ENCODE data around the gene SCART1. TPM values are rescaled to one million over a fixed set of nuclear protein-coding genes. Genes with fewer than 3 reads are reported as not detected.
"Not testable (repeated sequence)": the region's sequence is repeated elsewhere in the genome, so short reads cannot be mapped to it uniquely, and the experiment has no call there.

SCART1 gene
- total RNA-seq, 1 donor from 2014 or later, result 0.36 TPM

DNA sequence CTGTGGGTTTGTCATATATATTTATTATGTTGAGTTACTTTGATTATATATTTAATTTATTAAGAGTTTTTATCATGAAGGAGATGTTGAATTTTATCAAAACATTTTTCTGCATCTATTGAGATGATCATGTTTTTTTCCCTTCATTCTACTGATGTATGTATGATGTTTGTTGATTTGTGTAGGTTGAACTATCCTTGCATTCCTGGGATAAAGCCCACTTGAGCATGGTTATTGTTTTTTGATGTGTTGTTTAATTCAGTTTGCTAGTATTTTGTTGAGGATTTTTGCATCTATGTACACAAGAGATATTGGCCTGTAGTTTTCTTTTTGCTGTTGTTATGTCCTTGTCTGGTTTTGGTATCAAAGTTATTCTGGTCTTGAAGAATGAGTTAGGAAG lies 31.1 kb downstream of the SCART1 start:
- peaks cover 14% of the 10 kb centered on the region for H3K27me3 Mint-ChIP-seq (ENCODE audit: unreplicated experiment)
- no peaks in the 10 kb centered on the region for H3K4me1 Mint-ChIP-seq (ENCODE audit: unreplicated experiment)
- DNase-seq (ENCODE audit: low spot score), result no peak
- no peak overlapping the region for H3K4me3 Mint-ChIP-seq (ENCODE audit: unreplicated experiment)
- no peaks in the 10 kb centered on the region for H3K36me3 Mint-ChIP-seq (ENCODE audit: low read depth, unreplicated experiment)
- H3K27ac Mint-ChIP-seq (ENCODE audit: unreplicated experiment), result no peak overlapping the region
- no peak for TF ChIP-seq CTCF (IDR thresholded peaks at IDR 0.05; ENCODE audit: unreplicated experiment)
- peaks cover 7% of the 10 kb centered on the region for H3K9me3 Mint-ChIP-seq (ENCODE audit: unreplicated experiment)

GRCh38 chr10:133487085-133487484 lies 33.3 kb downstream of the SCART1 start:
- H3K4me1 Mint-ChIP-seq (ENCODE audit: unreplicated experiment), result no peaks in the 10 kb centered on the region
- H3K4me3 Mint-ChIP-seq (ENCODE audit: unreplicated experiment), result no peak overlapping the region
- peaks cover 7% of the 10 kb centered on the region for H3K9me3 Mint-ChIP-seq (ENCODE audit: unreplicated experiment)
- no peak overlapping the region for H3K27ac Mint-ChIP-seq (ENCODE audit: unreplicated experiment)
- TF ChIP-seq CTCF (IDR thresholded peaks at IDR 0.05; ENCODE audit: unreplicated experiment), result no peak
- no peak for DNase-seq (ENCODE audit: low spot score)
- peaks cover 4% of the 10 kb centered on the region for H3K27me3 Mint-ChIP-seq (ENCODE audit: unreplicated experiment)
- no peaks in the 10 kb centered on the region for H3K36me3 Mint-ChIP-seq (ENCODE audit: low read depth, unreplicated experiment)

DNA sequence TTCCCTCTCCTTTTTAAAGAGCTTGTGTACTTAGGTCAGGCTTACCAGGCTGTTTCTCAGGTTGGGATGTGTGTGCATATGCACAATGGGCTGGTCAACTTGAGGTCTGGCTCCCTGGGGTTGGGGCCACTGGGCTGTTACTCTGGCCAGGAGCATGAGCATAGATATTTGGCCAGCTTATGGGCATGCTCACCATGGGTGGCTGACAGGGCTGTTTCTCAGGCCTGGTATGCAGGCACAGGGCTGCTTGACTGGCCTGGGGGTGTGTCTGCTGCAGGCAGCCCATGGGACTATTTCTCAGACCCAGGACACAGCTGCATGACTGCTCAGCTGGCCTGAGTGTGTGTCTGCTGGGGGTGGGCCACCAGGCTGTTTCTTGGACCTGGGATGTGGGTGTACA lies 34.6 kb downstream of the SCART1 start:
- peaks cover 8% of the 10 kb centered on the region for H3K9me3 Mint-ChIP-seq (ENCODE audit: unreplicated experiment)
- H3K27ac Mint-ChIP-seq (ENCODE audit: unreplicated experiment), result no peak overlapping the region
- no peak for DNase-seq (ENCODE audit: low spot score)

GRCh38 chr10:133489816-133490588 lies 36.3 kb downstream of the SCART1 start:
- Mint-ChIP-seq H3K36me3 (ENCODE audit: low read depth, unreplicated experiment) (no peaks in the 10 kb centered on the region), H3K9me3 (ENCODE audit: unreplicated experiment) (peaks cover 11% of the 10 kb centered on the region)

More for the DNA sequence above, 34.6 kb downstream of the SCART1 start:
- H3K4me3 Mint-ChIP-seq (ENCODE audit: unreplicated experiment), result no peak overlapping the region
- H3K4me1 Mint-ChIP-seq (ENCODE audit: unreplicated experiment), result no peaks in the 10 kb centered on the region
- H3K36me3 Mint-ChIP-seq (ENCODE audit: low read depth, unreplicated experiment), result no peaks in the 10 kb centered on the region
- peaks cover 3% of the 10 kb centered on the region for H3K27me3 Mint-ChIP-seq (ENCODE audit: unreplicated experiment)
- no peak for TF ChIP-seq CTCF (IDR thresholded peaks at IDR 0.05; ENCODE audit: unreplicated experiment)

DNA sequence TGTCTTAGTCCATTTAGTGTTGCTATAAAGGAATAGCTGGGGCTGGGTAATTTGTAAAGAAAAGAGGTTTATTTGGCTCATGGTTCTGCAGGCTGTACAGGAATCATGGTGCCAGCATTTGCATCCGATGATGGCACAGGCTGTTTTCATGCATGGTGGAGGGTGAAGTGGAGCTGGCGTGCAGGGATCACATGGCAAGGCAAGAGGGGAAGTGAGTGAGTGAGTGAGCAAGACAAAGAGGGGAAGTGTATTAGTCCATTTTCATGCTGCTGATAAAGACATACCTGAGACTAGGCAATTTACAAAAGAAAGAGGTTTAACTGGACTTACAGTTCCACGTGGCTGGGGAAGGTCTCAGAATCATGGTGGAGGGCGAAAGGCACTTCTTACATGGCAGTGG lies 39.8 kb downstream of the SCART1 start:
- H3K36me3 Mint-ChIP-seq (ENCODE audit: low read depth, unreplicated experiment); H3K27ac Mint-ChIP-seq (ENCODE audit: unreplicated experiment); H3K4me1 Mint-ChIP-seq (ENCODE audit: unreplicated experiment); H3K27me3 Mint-ChIP-seq (ENCODE audit: unreplicated experiment); H3K4me3 Mint-ChIP-seq (ENCODE audit: unreplicated experiment); DNase-seq (ENCODE audit: low spot score): not testable (repeated sequence)
- H3K9me3 Mint-ChIP-seq (ENCODE audit: unreplicated experiment), result peaks cover 22% of the 10 kb centered on the region

More at GRCh38 chr10:133489816-133490588, 36.3 kb downstream of the SCART1 start:
- DNase-seq (ENCODE audit: low spot score), result no peak
- Mint-ChIP-seq H3K4me3 (ENCODE audit: unreplicated experiment) (no peak overlapping the region), H3K27me3 (ENCODE audit: unreplicated experiment) (peaks cover 2% of the 10 kb centered on the region), H3K4me1 (ENCODE audit: unreplicated experiment) (no peaks in the 10 kb centered on the region), H3K27ac (ENCODE audit: unreplicated experiment) (no peak overlapping the region)
- no peak for TF ChIP-seq CTCF (IDR thresholded peaks at IDR 0.05; ENCODE audit: unreplicated experiment)

- H3K4me3 Mint-ChIP-seq (ENCODE audit: unreplicated experiment); H3K4me1 Mint-ChIP-seq (ENCODE audit: unreplicated experiment); H3K27me3 Mint-ChIP-seq (ENCODE audit: unreplicated experiment); H3K27ac Mint-ChIP-seq (ENCODE audit: unreplicated experiment); DNase-seq (ENCODE audit: low spot score); H3K36me3 Mint-ChIP-seq (ENCODE audit: low read depth, unreplicated experiment): not testable (repeated sequence)
- H3K9me3 Mint-ChIP-seq (ENCODE audit: unreplicated experiment), result peaks cover 28% of the 10 kb centered on the region
These were observed 43.6 kb downstream of the SCART1 start for GRCh38 chr10:133497363-133497762.

DNA sequence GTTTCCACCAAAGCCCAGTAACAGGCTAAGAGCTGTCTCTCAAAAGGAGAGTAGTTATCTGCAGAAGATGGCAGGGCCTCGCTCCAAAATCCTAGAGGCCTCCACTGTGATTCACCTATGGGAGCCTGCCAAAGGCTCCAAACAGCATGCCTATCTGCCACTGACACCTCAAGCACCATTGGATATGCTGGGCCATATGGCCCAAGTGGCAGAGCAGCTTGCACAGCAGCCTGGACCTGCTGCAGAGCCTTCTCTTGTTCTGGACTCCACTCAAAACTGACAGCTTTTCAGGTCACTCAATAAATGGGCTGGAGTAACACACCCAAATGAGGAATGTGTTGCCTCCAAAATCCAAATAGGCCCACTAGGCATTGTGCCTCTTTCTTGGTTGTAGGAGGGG lies 45.4 kb downstream of the SCART1 start:
- not testable (repeated sequence) for H3K4me1 Mint-ChIP-seq (ENCODE audit: unreplicated experiment); DNase-seq (ENCODE audit: low spot score); H3K4me3 Mint-ChIP-seq (ENCODE audit: unreplicated experiment); H3K27ac Mint-ChIP-seq (ENCODE audit: unreplicated experiment); H3K36me3 Mint-ChIP-seq (ENCODE audit: low read depth, unreplicated experiment); H3K27me3 Mint-ChIP-seq (ENCODE audit: unreplicated experiment)
- peaks cover 23% of the 10 kb centered on the region for H3K9me3 Mint-ChIP-seq (ENCODE audit: unreplicated experiment)

- not testable (repeated sequence) for H3K4me3 Mint-ChIP-seq (ENCODE audit: unreplicated experiment); H3K36me3 Mint-ChIP-seq (ENCODE audit: low read depth, unreplicated experiment); DNase-seq (ENCODE audit: low spot score); H3K27ac Mint-ChIP-seq (ENCODE audit: unreplicated experiment); H3K27me3 Mint-ChIP-seq (ENCODE audit: unreplicated experiment); H3K4me1 Mint-ChIP-seq (ENCODE audit: unreplicated experiment)
- peaks cover 23% of the 10 kb centered on the region for H3K9me3 Mint-ChIP-seq (ENCODE audit: unreplicated experiment)
These were observed 47.2 kb downstream of the SCART1 start for GRCh38 chr10:133500897-133501296.
